Muscle of arm (tissue), 14 donors: ENCODE results near the gene C16orf86. TPM values are rescaled to one million over a fixed set of nuclear protein-coding genes. Genes with fewer than 3 reads are reported as not detected.

Experiments used
- DNase-seq: peaks from one replicate; pipeline ENCODE4 v3.0.0-alpha.2; 2013
- long read RNA-seq, 11 donors: transcript quantifications; one replicate each; lab custom pipeline, GENCODE V29; 2026
- polyA plus RNA-seq, 12 donors: library from polyadenylated mRNA; unstranded; fragments of 120-200 nt; gene quantifications; one replicate each; pipeline ENCODE4 v1.2.1, GENCODE V29; 2013; ENCODE audit not compliant: insufficient read length in 12 of 12

The C16orf86 gene, protein sequence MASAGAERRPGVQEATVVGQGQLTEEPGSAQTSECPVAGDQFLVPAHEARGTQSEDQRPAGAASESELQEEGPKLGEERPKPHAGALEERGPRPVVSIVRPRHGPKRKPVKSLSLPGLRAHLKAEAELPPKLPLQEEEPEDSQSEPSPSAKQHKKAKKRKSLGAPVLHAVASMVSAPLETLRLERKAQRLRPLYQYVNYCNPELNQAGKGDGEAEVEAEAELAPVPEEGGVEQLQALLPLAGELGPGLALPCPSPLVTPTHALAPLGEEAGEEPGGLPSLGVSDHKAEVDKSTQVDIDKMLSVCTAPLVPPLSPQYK
- 1 to 10 TPM in 10 of 12 donors, not detected in 2; 1.5 to 3.2 (median 2.1) TPM for polyA plus RNA-seq
- long read RNA-seq, donor 1, partial matches to known transcripts = 0 of 1 reads
- long read RNA-seq, donor 1, other reads (novel, unspliced or antisense) = 0 of 1 reads
- long read RNA-seq, donor 2, partial matches to known transcripts = 0 of 2 reads
- long read RNA-seq, donor 2, other reads (novel, unspliced or antisense) = 0 of 2 reads
- long read RNA-seq, donor 3 = 0 reads
- long read RNA-seq, donor 4 = 0 reads
- long read RNA-seq, donor 5 = 0 reads
- long read RNA-seq, donor 6 = 0 reads
- long read RNA-seq, donor 7 = 0 reads
- long read RNA-seq, donor 8, partial matches to known transcripts = 0 of 2 reads
- long read RNA-seq, donor 8, other reads (novel, unspliced or antisense) = 0 of 2 reads
- long read RNA-seq, donor 9, partial matches to known transcripts = 0 of 2 reads
- long read RNA-seq, donor 9, other reads (novel, unspliced or antisense) = 0 of 2 reads
- long read RNA-seq, donor 10 = 0 reads
- long read RNA-seq, donor 11 = 0 reads

DNA sequence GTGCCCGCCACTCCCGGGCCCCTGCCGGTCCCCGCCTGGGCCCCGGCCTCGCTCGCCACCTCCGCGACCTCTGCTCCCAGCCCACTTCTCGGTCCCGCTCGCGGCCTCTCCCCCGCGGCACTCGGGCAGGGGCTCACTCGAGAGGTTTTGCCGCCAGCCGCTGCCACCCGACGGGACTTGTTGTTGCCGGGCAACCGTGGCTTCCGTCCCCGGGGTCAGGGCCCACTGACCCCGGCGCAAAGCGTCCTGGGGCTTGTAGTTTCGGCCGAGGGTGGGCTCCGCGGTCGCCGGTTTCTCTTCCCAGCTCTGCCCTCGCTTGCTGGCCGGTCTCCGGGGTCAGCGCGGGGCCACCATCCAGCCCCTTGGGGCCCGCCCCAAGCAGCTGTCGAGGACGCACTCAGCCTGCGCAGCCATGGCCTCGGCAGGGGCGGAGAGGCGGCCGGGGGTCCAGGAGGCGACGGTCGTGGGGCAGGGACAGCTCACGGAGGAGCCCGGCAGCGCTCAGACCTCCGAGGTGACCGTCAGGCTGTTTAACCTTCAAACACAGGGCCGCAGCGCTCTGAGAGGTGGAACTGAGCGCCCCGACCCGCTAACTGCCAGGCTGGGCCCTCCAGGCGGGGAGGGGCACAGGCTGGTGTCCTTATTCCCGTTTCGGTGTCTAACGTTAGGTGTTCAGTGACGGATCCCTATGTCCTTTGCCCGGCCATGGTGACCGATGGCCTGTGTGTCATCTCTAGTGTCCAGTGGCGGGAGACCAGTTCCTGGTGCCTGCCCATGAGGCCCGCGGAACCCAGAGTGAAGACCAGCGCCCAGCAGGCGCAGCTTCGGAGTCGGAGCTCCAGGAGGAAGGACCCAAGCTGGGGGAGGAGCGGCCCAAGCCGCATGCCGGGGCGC, at the start of gene C16orf86, which contains the start of gene ENKD1:
TSS of gene C16orf86 (plus strand) at position 256 of the 894 bp plus-strand sequence. CDS start at position 413, 157 bp downstream.
TSS of gene ENKD1 (minus strand) at position 192 of the 894 bp plus-strand sequence. CDS start 308 bp downstream, outside the sequence.
- peak; percentile 83 for DNase-seq

GRCh38 chr16:67628216-67628615, 38.4 kb upstream of the C16orf86 start:
- no peak for DNase-seq

- no peak for DNase-seq
These were observed 34.0 kb upstream of the C16orf86 start for GRCh38 chr16:67632415-67633172.

GRCh38 chr16:67636713-67637112, 29.9 kb upstream of the C16orf86 start:
- DNase-seq = no peak

- DNase-seq = no peak
These were observed 29.0 kb upstream of the C16orf86 start for GRCh38 chr16:67637625-67638024.

DNA sequence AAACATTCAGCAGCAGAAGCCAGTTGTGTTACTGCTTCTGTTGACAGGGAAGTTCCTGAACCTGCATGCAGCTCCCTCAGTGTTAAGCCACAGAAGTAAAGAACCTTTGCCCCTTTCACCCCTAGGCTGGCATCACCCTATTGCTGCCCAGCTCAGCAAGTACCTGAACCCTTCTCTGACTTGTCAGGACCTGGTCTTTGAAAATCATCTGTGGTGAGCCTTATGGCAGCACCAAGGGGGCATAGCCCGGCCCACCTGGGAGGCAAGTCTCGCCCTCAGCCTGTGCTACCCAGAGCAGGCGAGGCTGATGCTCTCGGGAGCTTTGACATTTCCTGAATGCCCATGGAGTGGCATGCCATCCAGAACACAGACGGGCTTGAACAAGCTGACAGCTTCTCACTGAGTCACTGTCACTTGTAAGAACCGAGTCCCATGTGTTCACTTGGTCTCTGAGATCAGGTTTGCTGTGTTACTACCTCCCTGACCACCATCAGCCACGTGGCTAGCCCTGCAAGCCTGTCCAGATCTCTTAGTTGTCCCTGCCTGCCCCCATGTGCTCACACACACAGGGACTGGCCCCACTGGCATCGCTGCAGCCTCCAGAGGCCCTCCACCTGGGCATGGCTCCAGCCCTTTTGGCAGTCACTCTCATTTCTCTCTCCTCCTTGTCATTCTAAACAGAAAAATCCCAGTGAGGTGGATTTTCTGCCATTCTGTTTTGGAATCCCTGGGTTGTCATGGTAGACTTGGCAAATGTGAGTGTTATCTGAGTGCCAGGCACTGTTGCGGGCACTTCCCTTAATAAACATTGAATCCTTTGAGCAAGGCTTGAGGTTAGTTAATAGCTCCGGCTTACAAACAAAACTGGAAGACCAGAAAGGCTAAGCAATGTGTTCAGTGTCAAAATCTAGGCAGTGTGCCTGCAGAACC, 24.6 kb upstream of the C16orf86 start:
- no peak for DNase-seq

DNA sequence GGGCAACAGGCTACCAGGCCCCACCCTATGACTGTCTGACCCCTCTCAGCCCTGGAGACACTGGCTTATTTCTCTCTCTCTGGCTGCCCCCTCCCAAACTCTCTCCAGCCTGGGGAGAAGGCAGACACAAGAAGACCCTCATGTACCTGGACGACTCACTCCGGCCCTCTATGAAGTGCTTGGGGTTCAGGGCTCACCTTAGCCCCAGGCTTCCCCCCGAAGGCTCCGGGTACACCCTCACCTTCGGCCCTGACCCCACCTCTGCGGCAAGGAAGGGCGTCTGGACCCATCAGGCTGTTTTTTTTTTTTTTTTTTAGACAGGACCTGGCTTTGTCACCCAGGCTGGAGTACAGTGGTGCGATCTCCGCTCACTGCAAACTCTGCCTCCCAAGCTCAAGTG, 22.6 kb upstream of the C16orf86 start:
- no peak for DNase-seq

DNA sequence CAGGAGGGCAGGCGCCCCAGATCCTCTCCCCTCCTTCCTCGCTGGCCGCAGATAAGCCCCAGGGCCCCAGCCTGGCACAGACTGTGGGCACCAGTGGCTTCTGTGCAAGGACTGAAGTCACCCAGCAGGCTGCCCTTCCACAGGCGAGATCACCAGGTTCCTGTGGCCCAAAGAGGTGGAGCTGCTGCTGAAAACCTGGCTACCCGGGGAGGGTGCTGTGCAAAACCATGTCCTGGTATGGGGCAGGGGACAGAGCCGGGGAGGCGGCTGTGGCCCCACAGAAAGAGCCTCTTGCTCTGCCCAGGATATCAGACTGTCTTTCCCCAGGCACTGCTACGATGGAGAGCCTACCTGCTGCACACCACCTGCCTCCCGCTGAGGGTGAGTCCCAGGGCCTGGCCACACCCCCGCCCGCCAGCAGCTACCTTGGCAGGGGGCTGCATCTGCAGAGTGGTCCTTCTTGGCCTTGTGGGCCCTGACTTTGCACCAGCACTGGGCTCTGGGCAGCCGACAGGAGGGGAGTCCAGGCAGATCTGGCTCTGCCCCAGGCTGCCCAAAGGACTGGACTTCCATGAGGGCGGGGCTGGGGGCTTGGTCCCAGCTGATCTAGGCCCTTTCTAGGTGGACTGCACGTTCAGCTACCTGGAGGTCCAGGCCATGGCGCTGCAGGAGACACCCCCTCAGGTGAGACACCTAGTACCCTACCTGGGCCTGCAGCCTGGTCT, 21.1 kb upstream of the C16orf86 start:
- no peak for DNase-seq

- DNase-seq = no peak
These were observed 19.4 kb upstream of the C16orf86 start for GRCh38 chr16:67647111-67647651.

DNA sequence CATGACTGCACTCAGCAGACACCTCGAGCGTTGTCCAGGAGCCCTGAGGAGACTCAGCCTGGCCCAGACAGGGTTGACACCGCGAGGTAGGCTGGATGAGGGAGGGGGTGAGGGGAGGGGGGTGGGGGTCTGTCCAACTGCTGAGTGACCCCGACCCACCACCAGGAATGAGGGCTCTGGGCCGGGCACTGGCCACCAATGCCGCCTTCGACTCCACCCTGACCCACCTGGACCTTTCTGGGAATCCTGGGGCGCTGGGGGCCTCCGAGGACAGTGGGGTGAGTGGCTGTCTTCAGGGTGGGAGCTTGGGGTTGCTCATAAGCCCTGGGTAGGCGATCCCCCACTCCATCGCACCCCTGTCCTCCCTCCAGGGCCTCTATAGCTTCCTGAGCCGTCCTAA, 18.9 kb upstream of the C16orf86 start:
- DNase-seq = no peak

DNA sequence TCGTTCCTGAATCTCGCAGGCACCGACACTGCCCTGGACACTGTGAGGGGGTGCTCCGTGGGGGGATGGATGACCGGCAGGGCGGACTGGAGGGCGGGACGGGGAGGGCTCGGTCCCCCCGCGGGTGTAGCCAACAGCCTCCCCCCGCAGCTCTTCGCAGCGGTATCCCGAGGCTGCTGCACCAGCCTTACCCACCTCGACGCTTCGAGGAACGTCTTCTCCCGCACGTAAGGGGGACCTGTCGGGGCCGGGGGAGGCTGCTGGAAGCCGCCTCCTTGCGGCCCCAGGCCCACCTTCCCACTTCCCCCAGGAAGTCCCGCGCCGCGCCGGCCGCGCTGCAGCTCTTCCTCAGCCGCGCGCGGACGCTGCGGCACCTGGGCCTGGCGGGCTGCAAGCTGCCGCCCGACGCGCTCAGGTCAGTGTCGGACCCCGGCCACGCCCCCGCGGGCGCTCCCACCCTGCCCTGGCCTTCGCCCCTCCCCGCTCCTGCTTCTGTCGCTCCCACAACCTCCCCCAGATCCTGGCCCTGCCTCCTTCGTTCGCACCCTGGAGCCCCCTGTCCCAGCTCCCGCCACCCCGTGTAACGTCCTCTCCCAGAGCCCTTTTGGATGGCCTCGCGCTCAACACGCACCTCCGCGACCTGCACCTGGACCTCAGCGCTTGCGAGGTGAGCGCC, 18.4 kb upstream of the C16orf86 start:
- DNase-seq = no peak

DNA sequence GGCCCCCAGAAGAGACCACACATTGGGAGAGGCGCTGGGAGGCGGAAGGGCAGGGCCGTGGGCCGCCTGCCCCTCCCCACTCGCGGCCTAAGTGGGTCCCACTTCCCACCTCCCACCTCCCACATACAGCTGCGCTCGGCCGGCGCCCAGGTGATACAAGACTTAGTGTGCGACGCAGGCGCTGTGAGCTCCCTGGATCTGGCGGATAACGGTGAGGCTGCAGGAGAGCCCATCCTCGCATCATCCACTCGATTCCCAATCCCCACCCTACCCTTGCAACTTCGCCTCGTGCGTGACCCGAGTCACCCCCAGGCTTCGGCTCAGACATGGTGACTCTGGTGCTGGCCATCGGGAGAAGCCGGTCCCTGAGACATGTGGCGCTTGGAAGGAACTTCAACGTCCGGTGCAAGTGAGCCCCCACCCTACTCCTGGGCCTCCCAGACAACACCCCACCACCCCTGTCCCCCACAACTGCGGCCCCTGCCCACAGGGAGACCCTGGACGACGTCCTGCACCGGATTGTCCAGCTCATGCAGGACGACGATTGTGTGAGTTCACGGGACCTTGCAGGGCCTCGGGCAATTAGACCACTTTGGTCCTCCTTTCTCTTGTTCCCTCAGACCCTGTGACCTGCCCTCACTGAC, 17.7 kb upstream of the C16orf86 start:
- DNase-seq = no peak

- no peak for DNase-seq
These were observed 17.1 kb upstream of the C16orf86 start for GRCh38 chr16:67649494-67649931.

- no peak for DNase-seq
These were observed 16.6 kb upstream of the C16orf86 start for GRCh38 chr16:67650023-67650422.

- DNase-seq = no peak
These were observed 15.6 kb upstream of the C16orf86 start for GRCh38 chr16:67651039-67651438.

GRCh38 chr16:67651847-67652246, 14.8 kb upstream of the C16orf86 start:
- no peak for DNase-seq

DNA sequence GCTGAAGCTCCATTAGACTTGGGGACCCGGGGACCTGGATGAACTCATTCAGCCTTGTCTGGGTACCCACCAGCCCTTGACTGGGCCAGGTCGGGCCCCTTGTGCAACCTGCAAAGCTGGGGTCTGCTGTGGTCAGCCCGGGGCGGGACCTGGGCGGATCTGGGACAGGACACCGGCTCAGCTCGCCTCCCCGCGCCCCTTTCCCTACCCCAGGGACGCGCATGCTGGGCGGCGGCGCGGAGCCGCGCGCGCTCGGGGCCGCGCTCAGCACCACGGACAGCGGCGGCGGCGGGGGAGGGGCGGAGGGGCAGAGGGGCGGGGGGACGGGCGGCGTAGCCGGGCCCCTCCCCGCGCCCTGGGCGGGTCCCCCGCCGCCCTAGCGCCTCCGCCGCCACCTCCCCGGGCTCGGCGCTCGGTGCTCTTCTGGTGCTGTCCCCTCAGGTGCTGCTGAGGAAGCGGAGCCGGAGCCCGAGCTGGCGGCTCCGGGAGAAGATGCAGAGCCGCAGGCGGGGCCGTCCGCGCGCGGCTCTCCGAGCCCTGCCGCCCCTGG, 14.0 kb upstream of the C16orf86 start:
- DNase-seq = no peak
